ENCODE results near the gene STK24.

GRCh38 chr13:98513837-98514236 lies 63.1 kb downstream of the STK24 start:
- TF ChIP-seq CTCF (IDR thresholded peaks at IDR 0.05; ENCODE audit: low read length) = no peak
- no peak for TF ChIP-seq EZH2 (optimal IDR thresholded peaks at IDR 0.05; ENCODE audit: low read depth, low read length)

Measured in MM.1S (cell line).